ENCODE data around the gene SYNE1. TPM values are rescaled to one million over a fixed set of nuclear protein-coding genes. Genes with fewer than 3 reads are reported as not detected.

SYNE1 gene
- total RNA-seq, 2 donors from 2014 or later = 135 to 160 TPM

DNA sequence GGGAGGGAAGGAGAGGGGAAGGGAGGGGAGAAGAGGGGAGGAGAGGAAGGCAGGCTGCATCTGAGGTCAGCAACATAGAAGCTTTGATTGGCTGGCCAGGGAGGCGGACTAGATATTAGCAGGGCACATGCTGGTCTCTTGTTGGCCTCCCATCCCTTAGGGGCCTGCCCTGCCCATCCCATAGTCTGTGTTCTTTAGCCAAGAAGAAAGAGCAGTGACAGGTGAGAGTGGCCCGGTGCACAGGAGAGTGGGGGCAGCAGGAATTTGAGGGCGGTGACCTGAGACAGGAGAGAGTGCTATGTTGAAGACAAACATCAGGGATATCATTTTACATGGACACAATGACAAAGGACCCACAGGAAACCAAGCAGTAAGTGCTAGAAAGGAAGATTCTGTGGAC lies 413.5 kb downstream of the SYNE1 start:
- no peak overlapping the region for H3K4me3 ChIP-seq
- peaks cover 0 to 8% of the 10 kb centered on the region in 2 donors for H3K4me1 ChIP-seq
- peaks cover 76% of the 10 kb centered on the region for H3K36me3 ChIP-seq
- no peak for DNase-seq (ENCODE audit: low spot score)
- H3K27ac ChIP-seq = no peak overlapping the region
- TF ChIP-seq, protein P1, sequence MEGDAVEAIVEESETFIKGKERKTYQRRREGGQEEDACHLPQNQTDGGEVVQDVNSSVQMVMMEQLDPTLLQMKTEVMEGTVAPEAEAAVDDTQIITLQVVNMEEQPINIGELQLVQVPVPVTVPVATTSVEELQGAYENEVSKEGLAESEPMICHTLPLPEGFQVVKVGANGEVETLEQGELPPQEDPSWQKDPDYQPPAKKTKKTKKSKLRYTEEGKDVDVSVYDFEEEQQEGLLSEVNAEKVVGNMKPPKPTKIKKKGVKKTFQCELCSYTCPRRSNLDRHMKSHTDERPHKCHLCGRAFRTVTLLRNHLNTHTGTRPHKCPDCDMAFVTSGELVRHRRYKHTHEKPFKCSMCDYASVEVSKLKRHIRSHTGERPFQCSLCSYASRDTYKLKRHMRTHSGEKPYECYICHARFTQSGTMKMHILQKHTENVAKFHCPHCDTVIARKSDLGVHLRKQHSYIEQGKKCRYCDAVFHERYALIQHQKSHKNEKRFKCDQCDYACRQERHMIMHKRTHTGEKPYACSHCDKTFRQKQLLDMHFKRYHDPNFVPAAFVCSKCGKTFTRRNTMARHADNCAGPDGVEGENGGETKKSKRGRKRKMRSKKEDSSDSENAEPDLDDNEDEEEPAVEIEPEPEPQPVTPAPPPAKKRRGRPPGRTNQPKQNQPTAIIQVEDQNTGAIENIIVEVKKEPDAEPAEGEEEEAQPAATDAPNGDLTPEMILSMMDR (IDR thresholded peaks at IDR 0.05) = no peak
- no peaks in the 10 kb centered on the region for H3K27me3 ChIP-seq
- peaks cover 0 to 19% of the 10 kb centered on the region in 2 donors for H3K9me3 ChIP-seq

DNA sequence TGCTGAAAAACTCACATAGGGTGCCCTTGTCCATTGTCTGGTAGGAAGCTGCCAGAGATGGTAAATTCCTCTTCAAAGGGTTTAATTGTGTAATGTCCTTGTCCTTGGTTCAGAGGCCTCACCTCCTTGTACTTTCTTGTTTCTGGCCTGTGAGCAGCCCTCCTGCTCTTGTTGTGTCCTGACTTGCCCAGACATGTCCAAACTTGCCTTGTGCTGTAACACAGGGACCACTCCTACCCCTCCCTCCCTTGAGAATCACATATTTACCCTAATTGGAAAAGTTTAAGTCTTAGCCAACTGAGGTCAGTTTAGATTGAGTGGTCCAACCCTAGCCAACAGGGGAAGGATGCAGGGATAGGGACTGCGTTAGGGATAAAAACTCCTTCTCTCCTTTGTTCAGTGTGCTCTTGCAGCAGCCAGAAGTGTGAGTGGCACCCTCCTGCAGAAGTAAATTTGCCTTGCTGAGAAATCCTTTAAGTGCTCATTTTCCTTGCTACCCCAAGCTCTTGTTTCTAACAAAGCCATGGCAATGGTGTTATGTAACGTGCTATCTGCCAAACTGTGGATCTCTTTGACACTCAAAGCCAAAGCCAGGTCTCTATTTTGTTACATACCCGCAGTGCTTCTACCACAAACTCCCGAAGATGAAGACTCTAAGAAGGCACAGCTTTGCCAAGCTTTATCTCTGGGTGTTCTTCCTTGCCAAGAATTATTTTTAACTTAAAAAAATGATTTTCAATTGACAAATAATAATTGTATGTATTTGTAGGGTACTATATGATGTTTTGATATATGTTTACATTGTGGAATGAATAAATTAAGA lies 415.1 kb downstream of the SYNE1 start:
- Histone ChIP-seq H3K4me3 (no peak overlapping the region), H3K27me3 (no peaks in the 10 kb centered on the region), H3K4me1 (peaks cover 0 to 8% of the 10 kb centered on the region in 2 donors), H3K9me3 (peaks cover 0 to 19% of the 10 kb centered on the region in 2 donors), H3K27ac (peak overlapping the region; percentile 35 to 70), H3K36me3 (peaks cover 82% of the 10 kb centered on the region)
- TF ChIP-seq, protein P1 (IDR thresholded peaks at IDR 0.05) = no peak
- DNase-seq (ENCODE audit: low spot score) = no peak

DNA sequence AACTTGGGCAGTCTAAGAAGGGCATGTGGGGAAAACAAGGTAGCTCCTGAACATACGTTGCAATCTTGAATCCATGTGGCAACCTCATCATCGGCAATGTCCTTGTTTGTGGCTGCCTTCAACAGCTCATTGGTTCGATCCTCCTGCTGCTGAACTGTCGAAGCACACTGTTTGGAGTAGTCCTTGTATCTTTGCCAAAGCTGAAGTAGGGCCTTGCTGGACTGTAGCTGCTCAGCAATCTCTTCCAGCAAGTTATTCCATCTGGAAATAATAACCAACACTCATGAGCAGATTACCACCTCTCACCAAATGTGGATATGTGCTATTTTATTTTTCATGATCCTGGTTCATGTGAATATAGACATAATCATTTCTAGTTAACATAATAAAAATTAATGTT lies 416.4 kb downstream of the SYNE1 start:
- Histone ChIP-seq H3K36me3 (peaks cover 92% of the 10 kb centered on the region), H3K27me3 (no peaks in the 10 kb centered on the region), H3K27ac (peak overlapping the region; percentile 35 to 70), H3K4me3 (no peak overlapping the region), H3K4me1 (no peaks in the 10 kb centered on the region), H3K9me3 (peaks cover 0 to 19% of the 10 kb centered on the region in 2 donors)
- TF ChIP-seq, protein P1 (IDR thresholded peaks at IDR 0.05) = no peak
- DNase-seq (ENCODE audit: low spot score) = no peak

DNA sequence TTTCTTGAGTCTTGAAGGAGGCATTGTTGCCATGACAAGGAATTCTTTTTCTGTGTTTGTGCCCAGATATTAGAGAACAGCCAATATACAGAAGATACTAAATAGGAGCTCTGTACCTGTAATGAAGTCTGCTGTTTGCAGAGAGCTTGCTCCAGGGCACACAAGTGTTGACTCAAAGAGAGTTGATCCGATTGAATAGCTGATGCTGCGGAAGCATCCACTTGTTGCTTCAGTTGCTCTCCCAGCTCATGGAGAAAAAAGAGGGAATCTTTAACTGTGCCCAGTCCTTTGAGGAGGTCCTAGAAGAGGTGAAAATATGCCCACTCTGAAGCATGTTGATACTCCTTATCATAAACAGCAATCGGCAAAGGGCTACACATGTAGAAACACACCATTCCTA lies 418.3 kb downstream of the SYNE1 start:
- DNase-seq (ENCODE audit: low spot score) = no peak
- H3K4me3 ChIP-seq = no peak overlapping the region
- no peaks in the 10 kb centered on the region for H3K27me3 ChIP-seq
- H3K36me3 ChIP-seq = peaks cover 95% of the 10 kb centered on the region
- H3K9me3 ChIP-seq = peaks cover 0 to 19% of the 10 kb centered on the region in 2 donors
- no peaks in the 10 kb centered on the region for H3K4me1 ChIP-seq
- TF ChIP-seq, protein P1 (IDR thresholded peaks at IDR 0.05) = no peak
- no peak overlapping the region for H3K27ac ChIP-seq

DNA sequence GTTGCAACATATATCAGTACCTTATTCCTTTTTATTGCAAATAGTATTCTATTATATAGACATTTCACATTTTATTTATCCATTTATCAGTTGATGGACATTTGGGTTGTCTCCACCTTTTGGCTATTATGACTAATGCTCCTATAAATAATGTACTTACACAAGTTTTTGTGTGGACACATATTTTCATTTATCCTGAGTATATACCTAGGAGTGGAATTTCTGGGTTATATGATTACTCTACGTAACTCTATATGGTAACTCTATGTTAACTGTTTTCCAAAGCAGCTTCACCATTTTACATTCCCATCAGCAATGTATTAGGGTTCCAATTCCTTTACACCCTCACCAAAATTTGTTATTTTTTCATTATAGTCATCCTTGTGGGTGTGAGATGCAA lies 424.7 kb downstream of the SYNE1 start:
- no peak overlapping the region for H3K4me3 ChIP-seq

More for the DNA sequence above, 424.7 kb downstream of the SYNE1 start:
- H3K36me3 ChIP-seq = peaks cover 91% of the 10 kb centered on the region
- H3K9me3 ChIP-seq = no peaks in the 10 kb centered on the region
- TF ChIP-seq, protein P1 (IDR thresholded peaks at IDR 0.05) = no peak
- H3K27ac ChIP-seq = no peak overlapping the region
- no peaks in the 10 kb centered on the region for H3K4me1 ChIP-seq
- no peak for DNase-seq (ENCODE audit: low spot score)
- H3K27me3 ChIP-seq = no peaks in the 10 kb centered on the region

All from right atrium auricular region (tissue), 2 donors.